ES-I3 (cell line): ENCODE results near the gene SPECC1L.

Experiments
- H3K36me3 ChIP-seq: 2 replicates; pipeline ENCODE4 v1.6.1; 2013; ENCODE audit warnings: mild to moderate bottlenecking, low read length, control low read depth, moderate library complexity; ENCODE audit not compliant: insufficient read depth
- H3K4me1 ChIP-seq: 2 replicates; pipeline ENCODE4 v1.6.1; 2013; ENCODE audit warnings: mild to moderate bottlenecking, control low read depth, low read length; ENCODE audit not compliant: insufficient read depth
- H3K9ac ChIP-seq: 2 replicates; pipeline ENCODE4 v1.6.1; 2013; ENCODE audit warnings: low read depth, mild to moderate bottlenecking, low read length, moderate library complexity
- H3K9me3 ChIP-seq: 2 replicates; pipeline ENCODE4 v1.6.1; 2013; ENCODE audit warnings: mild to moderate bottlenecking, low read length, moderate library complexity; ENCODE audit not compliant: control insufficient read depth, insufficient read depth

SPECC1L gene

DNA sequence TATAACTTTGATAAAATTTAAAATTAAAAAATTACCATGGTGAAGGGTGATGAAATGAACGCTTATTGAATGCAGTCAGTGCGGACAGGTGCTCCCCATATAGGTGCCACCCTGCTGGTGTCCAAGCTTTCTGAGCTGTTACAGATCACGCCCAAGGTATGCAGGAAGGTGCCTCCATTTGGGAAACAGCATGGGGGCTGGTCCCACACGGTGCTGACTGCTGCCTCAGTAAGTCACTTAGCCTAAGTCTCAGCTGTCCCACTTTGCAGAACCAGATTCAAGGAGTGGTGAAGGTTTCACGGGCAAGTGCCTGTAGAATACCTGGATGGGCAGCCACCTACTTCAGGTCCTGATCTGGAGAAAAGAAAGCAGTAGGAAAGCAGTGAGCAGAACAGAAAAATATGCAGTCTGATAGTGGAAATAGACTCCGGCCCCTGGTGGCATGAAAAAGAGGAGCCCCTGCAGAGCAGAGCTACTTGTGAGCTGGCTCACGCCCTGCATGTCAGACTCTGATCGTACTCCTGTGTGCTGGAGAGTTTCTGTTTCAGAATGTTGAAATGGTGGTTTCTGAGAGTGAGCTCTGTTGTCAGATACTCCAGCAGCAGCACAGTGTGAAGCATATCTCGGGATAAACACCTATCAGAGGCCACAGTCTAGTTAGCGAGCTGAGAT is 189.9 kb downstream of the SPECC1L start:
- Histone ChIP-seq H3K4me1 (0 out of 2 replicates have a peak, but pooled peaks cover 3% of the 10 kb centered on the region), H3K9me3 (no peaks in the 10 kb centered on the region), H3K9ac (no peak overlapping the region), H3K36me3 (no peaks in the 10 kb centered on the region)

DNA sequence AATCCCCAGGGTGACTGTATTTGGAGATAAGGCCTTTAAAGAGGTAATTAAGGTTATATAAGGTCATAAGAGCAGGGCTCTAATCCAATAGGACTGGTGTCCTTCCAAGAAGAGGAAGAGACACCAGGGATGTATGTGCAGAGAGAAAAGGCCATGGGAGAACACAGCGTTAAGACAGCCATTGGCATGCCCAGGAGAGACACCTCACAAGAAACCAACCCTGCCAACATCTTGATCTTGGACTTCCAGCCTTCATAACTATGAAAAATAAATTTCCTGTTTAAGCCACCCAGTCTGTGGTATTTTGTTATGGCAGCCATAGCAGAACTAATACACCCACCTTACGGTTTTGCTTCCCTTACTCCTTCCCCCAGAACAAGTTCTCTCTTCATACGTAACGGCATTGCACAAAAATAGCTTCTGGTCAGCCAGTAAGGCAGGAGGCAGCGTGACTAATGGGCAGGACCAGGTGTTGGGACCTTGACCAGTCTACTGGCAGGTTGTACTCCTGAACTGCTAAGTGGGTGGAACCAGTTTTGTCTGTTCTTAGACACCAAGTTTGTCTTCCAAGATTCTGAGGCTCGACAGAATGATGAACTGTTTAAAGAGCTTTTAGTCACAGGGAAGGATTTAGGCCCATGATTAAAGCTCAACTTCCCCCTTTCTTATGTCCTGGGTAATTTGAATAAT is 192.6 kb downstream of the SPECC1L start:
- peaks cover 17% of the 10 kb centered on the region for H3K4me1 ChIP-seq

DNA sequence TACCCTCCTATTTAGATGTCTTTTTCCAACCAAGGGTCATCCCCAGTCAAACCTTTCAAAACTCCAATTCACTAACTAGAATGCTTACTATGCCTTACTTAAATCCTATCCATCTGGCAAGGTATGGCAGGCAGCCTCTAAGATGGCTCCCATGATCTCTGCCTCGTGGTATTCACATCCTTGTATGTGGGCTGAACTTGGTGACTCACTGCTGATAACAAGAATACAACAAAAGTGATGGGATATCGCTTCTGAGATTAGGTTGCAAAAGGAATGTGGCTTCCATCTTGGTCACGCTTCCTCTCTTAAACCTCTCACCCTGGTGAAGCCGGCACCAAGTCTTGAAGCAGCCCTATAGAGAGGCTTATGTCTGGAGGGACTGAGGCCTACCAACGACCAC is 194.9 kb downstream of the SPECC1L start:
- no peaks in the 10 kb centered on the region for H3K9me3 ChIP-seq
- H3K36me3 ChIP-seq: no peaks in the 10 kb centered on the region
- H3K4me1 ChIP-seq: peaks cover 17% of the 10 kb centered on the region
- H3K9ac ChIP-seq: no peak overlapping the region

More for the DNA sequence above, 192.6 kb downstream of the SPECC1L start:
- H3K36me3 ChIP-seq: no peaks in the 10 kb centered on the region
- no peak overlapping the region for H3K9ac ChIP-seq
- H3K9me3 ChIP-seq: no peaks in the 10 kb centered on the region

DNA sequence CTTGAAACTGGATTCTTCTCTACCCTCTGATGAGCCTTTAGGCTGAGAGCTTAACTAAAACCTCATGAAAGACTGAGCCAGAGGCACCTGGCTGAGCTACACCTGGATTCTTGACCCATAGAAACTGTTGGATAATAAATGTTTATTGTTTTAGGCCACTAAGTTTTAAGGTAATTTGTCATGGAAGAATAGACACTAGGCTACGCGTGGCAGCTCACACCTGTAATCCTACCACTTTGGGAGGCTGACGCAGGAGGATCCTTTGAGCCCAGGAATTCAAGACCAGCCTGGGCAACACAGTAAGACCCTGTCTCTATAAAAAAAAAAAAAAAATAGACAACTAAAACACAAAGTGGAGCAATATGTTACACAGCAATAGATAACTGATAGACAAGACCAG is 195.3 kb downstream of the SPECC1L start:
- no peaks in the 10 kb centered on the region for H3K9me3 ChIP-seq
- H3K9ac ChIP-seq: no peak overlapping the region
- H3K4me1 ChIP-seq: peaks cover 16% of the 10 kb centered on the region
- H3K36me3 ChIP-seq: no peaks in the 10 kb centered on the region

DNA sequence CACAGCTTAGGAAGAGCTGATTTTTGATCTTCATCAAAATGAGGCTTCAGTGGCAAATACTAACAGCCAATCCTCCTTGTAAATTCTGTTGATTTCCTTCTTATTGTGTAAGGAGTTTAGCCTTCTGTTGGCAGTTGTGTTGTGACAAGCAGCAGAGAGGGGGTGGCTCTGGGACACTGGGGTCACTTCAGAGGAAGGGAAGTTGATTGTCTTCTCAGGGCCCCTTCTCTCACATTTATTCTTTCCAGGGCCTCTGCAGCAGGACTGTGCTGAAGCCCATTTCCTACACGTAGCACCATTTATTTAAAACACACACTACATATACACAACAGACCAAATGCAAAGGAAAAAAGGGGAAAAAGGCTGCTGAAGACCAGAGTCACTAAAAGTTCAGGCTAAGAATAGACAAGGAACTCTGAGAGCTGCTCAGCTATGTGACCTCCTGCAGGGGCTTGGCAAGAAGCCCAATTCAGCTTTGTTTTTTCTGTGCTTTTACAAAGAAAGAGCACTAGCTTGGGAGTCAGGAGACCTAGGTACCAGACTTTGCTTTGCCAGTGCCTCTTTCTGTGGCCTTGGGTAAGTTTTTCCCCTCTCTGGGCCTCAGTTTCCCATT is 196.2 kb downstream of the SPECC1L start:
- H3K9ac ChIP-seq: no peak overlapping the region

DNA sequence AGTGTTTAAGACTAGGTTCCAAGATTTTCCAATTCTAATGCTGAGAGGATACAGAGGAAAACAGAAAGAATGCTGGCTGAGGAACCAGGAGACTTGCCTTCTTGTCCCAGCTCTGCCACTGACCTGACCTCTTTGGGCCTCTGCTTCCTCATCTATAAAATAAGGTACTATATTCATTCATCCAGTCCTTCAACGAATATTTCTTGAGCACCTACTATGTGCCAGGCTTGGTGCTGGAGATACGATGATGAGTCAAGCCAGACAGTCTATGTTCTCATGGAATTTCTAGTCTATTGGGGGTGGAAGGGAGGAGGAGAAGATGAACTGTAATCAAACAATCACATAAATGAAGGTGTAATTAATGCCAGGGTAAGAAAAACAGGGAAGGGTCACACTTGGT is 196.7 kb downstream of the SPECC1L start:
- Histone ChIP-seq H3K9me3 (no peaks in the 10 kb centered on the region), H3K4me1 (peaks cover 14% of the 10 kb centered on the region), H3K9ac (no peak overlapping the region), H3K36me3 (no peaks in the 10 kb centered on the region)

More for the DNA sequence above, 196.2 kb downstream of the SPECC1L start:
- Histone ChIP-seq H3K36me3 (no peaks in the 10 kb centered on the region), H3K9me3 (no peaks in the 10 kb centered on the region), H3K4me1 (peaks cover 14% of the 10 kb centered on the region)
